DND-41 (cell line): ENCODE results near the gene FBXW5.

Experiments used
- EZH2 ChIP-seq: IDR thresholded peaks from 3 replicates; pipeline ENCODE4 v1.6.1; 2012; ENCODE audit warnings: borderline replicate concordance, low read depth, mild to moderate bottlenecking, moderate library complexity, low read length, inconsistent platforms; ENCODE audit not compliant: severe bottlenecking
- TF ChIP-seq, protein P1 (sequence below): IDR thresholded peaks from 2 replicates; pipeline ENCODE4 v1.5.1; 2012; ENCODE audit warnings: borderline replicate concordance, low read length, moderate library complexity, mild to moderate bottlenecking; ENCODE audit not compliant: poor library complexity, severe bottlenecking; ENCODE audit errors: extremely low read depth

GRCh38 chr9:136907011-136907914 lies 37.3 kb downstream of the FBXW5 start:
- TF ChIP-seq, protein P1, sequence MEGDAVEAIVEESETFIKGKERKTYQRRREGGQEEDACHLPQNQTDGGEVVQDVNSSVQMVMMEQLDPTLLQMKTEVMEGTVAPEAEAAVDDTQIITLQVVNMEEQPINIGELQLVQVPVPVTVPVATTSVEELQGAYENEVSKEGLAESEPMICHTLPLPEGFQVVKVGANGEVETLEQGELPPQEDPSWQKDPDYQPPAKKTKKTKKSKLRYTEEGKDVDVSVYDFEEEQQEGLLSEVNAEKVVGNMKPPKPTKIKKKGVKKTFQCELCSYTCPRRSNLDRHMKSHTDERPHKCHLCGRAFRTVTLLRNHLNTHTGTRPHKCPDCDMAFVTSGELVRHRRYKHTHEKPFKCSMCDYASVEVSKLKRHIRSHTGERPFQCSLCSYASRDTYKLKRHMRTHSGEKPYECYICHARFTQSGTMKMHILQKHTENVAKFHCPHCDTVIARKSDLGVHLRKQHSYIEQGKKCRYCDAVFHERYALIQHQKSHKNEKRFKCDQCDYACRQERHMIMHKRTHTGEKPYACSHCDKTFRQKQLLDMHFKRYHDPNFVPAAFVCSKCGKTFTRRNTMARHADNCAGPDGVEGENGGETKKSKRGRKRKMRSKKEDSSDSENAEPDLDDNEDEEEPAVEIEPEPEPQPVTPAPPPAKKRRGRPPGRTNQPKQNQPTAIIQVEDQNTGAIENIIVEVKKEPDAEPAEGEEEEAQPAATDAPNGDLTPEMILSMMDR, result no peak
- no peak for TF ChIP-seq EZH2
